ENCODE results near the gene SLC25A3.

Gene SLC25A3

GRCh38 chr12:98582093-98582492, 11.4 kb upstream of the SLC25A3 start:
- TF ChIP-seq CTCF (IDR thresholded peaks at IDR 0.05), result no peak
- intact Hi-C loops (cut with DNase I; ENCODE audit: low total_unique reads), result no loop called here
- Histone ChIP-seq H3K27ac (no peak overlapping the region), H3K4me1 (no peaks in the 10 kb centered on the region), H3K9me3 (no peaks in the 10 kb centered on the region), H3K27me3 (no peaks in the 10 kb centered on the region), H3K4me3 (no peak overlapping the region), H3K36me3 (no peaks in the 10 kb centered on the region)
- no peak for DNase-seq

GRCh38 chr12:98587084-98587483, 6.4 kb upstream of the SLC25A3 start:
- Histone ChIP-seq H3K4me3 (no peak overlapping the region), H3K9me3 (no peaks in the 10 kb centered on the region), H3K36me3 (no peaks in the 10 kb centered on the region), H3K27ac (no peak overlapping the region), H3K27me3 (no peaks in the 10 kb centered on the region), H3K4me1 (no peaks in the 10 kb centered on the region)
- intact Hi-C loops (cut with DNase I; ENCODE audit: low total_unique reads), result loop anchor here (5.0 kb wide), 1 partner anchor 55 kb away; the partner anchor contains the start of gene IKBIP
- DNase-seq, result no peak
- TF ChIP-seq CTCF (IDR thresholded peaks at IDR 0.05), result no peak

GRCh38 chr12:98591209-98591608, 2.3 kb upstream of the SLC25A3 start:
- Histone ChIP-seq H3K27me3 (no peaks in the 10 kb centered on the region), H3K36me3 (peaks cover 0 to 5% (median under 1%) of the 10 kb centered on the region in 3 donors), H3K27ac (no peak overlapping the region), H3K4me1 (peaks cover 0 to 12% (median 11%) of the 10 kb centered on the region in 4 donors), H3K4me3 (no peak overlapping the region), H3K9me3 (no peaks in the 10 kb centered on the region)
- no peak for DNase-seq
- intact Hi-C loops (cut with DNase I; ENCODE audit: low total_unique reads), result no loop called here
- TF ChIP-seq CTCF (IDR thresholded peaks at IDR 0.05), result no peak

GRCh38 chr12:98592825-98593322, 612 bp upstream of the SLC25A3 start:
- Histone ChIP-seq H3K4me1 (peaks cover 0 to 28% (median 15%) of the 10 kb centered on the region in 4 donors), H3K27ac (peak overlapping the region; percentile 92), H3K9me3 (no peaks in the 10 kb centered on the region), H3K36me3 (peaks cover 8 to 17% (median 12%) of the 10 kb centered on the region in 3 donors), H3K4me3 (peak overlapping the region; percentile 84 to 97), H3K27me3 (no peaks in the 10 kb centered on the region)
- no peak for TF ChIP-seq CTCF (IDR thresholded peaks at IDR 0.05)
- no peak for DNase-seq
- intact Hi-C loops (cut with DNase I; ENCODE audit: low total_unique reads), result no loop called here

- Histone ChIP-seq H3K27me3 (no peaks in the 10 kb centered on the region), H3K9me3 (no peaks in the 10 kb centered on the region), H3K4me1 (peaks cover 0 to 28% (median 15%) of the 10 kb centered on the region in 4 donors), H3K36me3 (peaks cover 21 to 31% (median 25%) of the 10 kb centered on the region in 3 donors), H3K27ac (peak overlapping the region; percentile 92), H3K4me3 (peak overlapping the region; percentile 84 to 97)
- peak; percentile 50 to 73 for DNase-seq
- intact Hi-C loops (cut with DNase I; ENCODE audit: low total_unique reads), result no loop called here
- no peak for TF ChIP-seq CTCF (IDR thresholded peaks at IDR 0.05)
Observed at GRCh38 chr12:98594050-98594835, 757 bp downstream of the SLC25A3 start.

Data from tibial artery (tissue), 4 donors.